Endothelial cell of umbilical vein (primary cell): ENCODE data around the gene SGSH. TPM values are rescaled to one million over a fixed set of nuclear protein-coding genes. Genes with fewer than 3 reads are reported as not detected.

Experiments
- BruUV-seq: library from RNA; stranded (reverse); fragments of 400-500 nt; replicated peaks from 2 replicates; lab custom pipeline; 2021; lab: Mats Ljungman, UMichigan
- CTCF ChIA-PET: fragments of 300-600, 350-600 bp; sonication (Branson Sonifier 250); formaldehyde crosslinking; loops from one replicate; lab custom pipeline; 2021; ENCODE audit warnings: antibody characterized with exemption, inconsistent platforms; lab: Charles Lee
- POLR2A ChIA-PET: fragments of 300-600, 350-600 bp; sonication (Branson Sonifier 250); formaldehyde crosslinking; loops from one replicate; lab custom pipeline; 2021; ENCODE audit warnings: antibody characterized with exemption, inconsistent platforms; lab: Charles Lee
- DNase-seq: peaks from one replicate; pipeline ENCODE4 v3.0.0-alpha.2; 2011; ENCODE audit warnings: low read depth, low spot score
- FAIRE-seq: peaks from 2 replicates; lab custom pipeline; 2011; peaks lifted over from hg19 to GRCh38; lab: Jason Lieb, UNC
- H2AFZ ChIP-seq: 2 replicates; pipeline ENCODE4 v1.6.0; 2012; ENCODE audit warnings: low read depth, low read length, control low read depth, inconsistent platforms
- H3K27ac ChIP-seq: 2 replicates; pipeline ENCODE4 v1.5.1; 2011; ENCODE audit warnings: low read depth, mild to moderate bottlenecking, control low read depth, low read length, moderate library complexity; ENCODE audit not compliant: insufficient read depth
- H3K27me3 ChIP-seq, 2 experiments: 2 replicates each; pipeline versions ENCODE4 v1.6.0 to v1.6.1; 2011; ENCODE audit warnings: low read length in 2 of 2, mixed read lengths in 1 of 2; ENCODE audit not compliant: control insufficient read depth in 2 of 2, insufficient read depth in 2 of 2
- H3K36me3 ChIP-seq, 2 experiments: 2 replicates in 1 of 2; 3 replicates in 1 of 2; pipeline ENCODE4 v1.5.1; 2011; ENCODE audit warnings: low read length in 2 of 2, mild to moderate bottlenecking in 1 of 2, moderate library complexity in 1 of 2; ENCODE audit not compliant: control insufficient read depth in 2 of 2, insufficient read depth in 2 of 2; ENCODE audit errors: extremely low read depth in 1 of 2
- H3K4me1 ChIP-seq: 3 replicates; pipeline ENCODE4 v1.5.1; 2011; ENCODE audit warnings: mild to moderate bottlenecking, low read length; ENCODE audit not compliant: control insufficient read depth, insufficient read depth; ENCODE audit errors: extremely low read depth
- H3K4me2 ChIP-seq: 2 replicates; pipeline ENCODE4 v1.6.1; 2011; ENCODE audit warnings: low read length, control low read depth, mixed read lengths; ENCODE audit not compliant: insufficient read depth
- H3K4me3 ChIP-seq, 3 experiments: fragments of 200-600 bp in 1 of 3; sonication (generic), shearing (Covaris generic) in 1 of 3; replicated peaks in 1 of 3; 2 replicates each; pipeline ENCODE4 v1.5.1; 2011 to 2016; ENCODE audit warnings: control low read depth in 3 of 3, low read length in 3 of 3, mild to moderate bottlenecking in 2 of 3, inconsistent platforms in 1 of 3, low read depth in 1 of 3, moderate library complexity in 1 of 3; ENCODE audit not compliant: insufficient read depth in 1 of 3
- H3K79me2 ChIP-seq: 2 replicates; pipeline ENCODE4 v1.6.0; 2012; ENCODE audit warnings: low read length, inconsistent platforms; ENCODE audit not compliant: control insufficient read depth, insufficient read depth
- H3K9ac ChIP-seq: replicated peaks from 2 replicates; pipeline ENCODE3; 2011; ENCODE audit warnings: low read length, control low read depth; ENCODE audit not compliant: insufficient read depth; ENCODE audit errors: extremely low read depth
- H3K9me1 ChIP-seq: replicated peaks from 3 replicates; pipeline ENCODE4 v1.6.0; 2011; ENCODE audit warnings: mild to moderate bottlenecking, low read length; ENCODE audit not compliant: control insufficient read depth, insufficient read depth; ENCODE audit errors: extremely low read depth
- H3K9me3 ChIP-seq: replicated peaks from 2 replicates; pipeline ENCODE4 v1.5.1; 2012; ENCODE audit warnings: low read length, inconsistent platforms; ENCODE audit not compliant: control insufficient read depth, insufficient read depth
- H4K20me1 ChIP-seq: replicated peaks from 2 replicates; pipeline ENCODE3; 2011; ENCODE audit warnings: mild to moderate bottlenecking, low read length; ENCODE audit not compliant: control insufficient read depth, insufficient read depth; ENCODE audit errors: extremely low read depth
- CTCF ChIP-seq, 2 donors: IDR thresholded peaks; 1 replicate in 1 of 2; 2 replicates in 1 of 2; pipeline ENCODE4 v1.5.1; 2011; ENCODE audit warnings: low read length in 2 of 2, mild to moderate bottlenecking in 2 of 2, moderate library complexity in 2 of 2, control low read depth in 1 of 2, inconsistent platforms in 1 of 2, low read depth in 1 of 2; ENCODE audit not compliant: insufficient read depth in 1 of 2; ENCODE audit errors: extremely low read depth in 1 of 2
- EZH2 ChIP-seq: IDR thresholded peaks from 2 replicates; pipeline ENCODE4 v1.6.1; 2012; ENCODE audit warnings: borderline replicate concordance, low read depth, mild to moderate bottlenecking, moderate library complexity, low read length, inconsistent platforms; ENCODE audit not compliant: severe bottlenecking
- FOS ChIP-seq: IDR thresholded peaks from 2 replicates; pipeline ENCODE4 v1.6.1; 2011; ENCODE audit warnings: mild to moderate bottlenecking, low read length, moderate library complexity, borderline replicate concordance; ENCODE audit not compliant: insufficient read depth
- GATA2 ChIP-seq: IDR thresholded peaks from 2 replicates; pipeline ENCODE4 v1.7.0; 2011; ENCODE audit warnings: low read depth, mild to moderate bottlenecking, moderate library complexity, mixed read lengths, low read length; ENCODE audit not compliant: insufficient read length, insufficient read depth
- JUN ChIP-seq: IDR thresholded peaks from 2 replicates; pipeline ENCODE4 v1.6.1; 2011; ENCODE audit warnings: borderline replicate concordance, low read depth; ENCODE audit not compliant: insufficient read length, insufficient read depth
- MAX ChIP-seq: IDR thresholded peaks from 2 replicates; pipeline ENCODE4 v1.6.1; 2011; ENCODE audit not compliant: insufficient read depth, insufficient read length
- MYC ChIP-seq: IDR thresholded peaks from one replicate; pipeline ENCODE4 v1.6.1; 2011; ENCODE audit warnings: mild to moderate bottlenecking, low read depth, low read length
- POLR2A ChIP-seq: IDR thresholded peaks from 2 replicates; pipeline ENCODE4 v1.6.1; 2012; ENCODE audit warnings: low read depth, mild to moderate bottlenecking, control low read depth, low read length
- POLR2AphosphoS5 ChIP-seq: IDR thresholded peaks from 2 replicates; pipeline ENCODE4 v1.6.1; 2012; ENCODE audit warnings: low read depth, mild to moderate bottlenecking, control low read depth, low read length, moderate library complexity; ENCODE audit not compliant: insufficient read depth
- dilution Hi-C: fragments of 300-500 bp; cut with MboI; formaldehyde crosslinking; loops from one replicate; pipeline ENCODE4 v1.15.0; 2019; ENCODE audit warnings: low sequenced_read_pairs; ENCODE audit not compliant: extremely low pct_ligation_motif_present
- intact Hi-C: fragments of 100-400 bp; cut with micrococcal nuclease; formaldehyde crosslinking; loops from one replicate; pipeline ENCODE4 v1.10.0; 2022
- polyA plus RNA-seq, 4 experiments: library from polyadenylated mRNA; depleted of rRNA in 3 of 4; stranded (reverse) in 3 of 4; unstranded in 1 of 4; fragments of >200 nt; gene quantifications; 2 replicates each; pipeline versions ENCODE4 v1.2.1 to v1.2.3, GENCODE V29; 2011 to 2012; ENCODE audit warnings: missing spikeins in 1 of 4
- total RNA-seq: library from RNA; stranded (reverse); gene quantifications from 2 replicates; pipeline ENCODE4 v1.2.3, GENCODE V29; 2021

SGSH gene
- total and polyA plus RNA-seq, 2 donors (not counting 3 experiments of a cell fraction or from before 2014, with no cell fraction given): 81.4 to 217 TPM

GRCh38 chr17:80198144-80198661 is 21.9 kb downstream of the SGSH start:
- DNase-seq (no peak), FAIRE-seq (no peak)
- Histone ChIP-seq H3K9ac (no peak overlapping the region), H3K4me2 (no peak overlapping the region), H3K4me3 (no peak overlapping the region), H3K79me2 (no peaks in the 10 kb centered on the region), H3K27ac (no peak overlapping the region), H3K4me1 (no peaks in the 10 kb centered on the region), H3K36me3 (no peaks in the 10 kb centered on the region), H3K9me1 (no peaks in the 10 kb centered on the region), H3K27me3 (no peaks in the 10 kb centered on the region), H4K20me1 (no peaks in the 10 kb centered on the region), H3K9me3 (no peaks in the 10 kb centered on the region), H2AFZ (no peak overlapping the region)
- CTCF ChIA-PET: no interaction called here
- TF ChIP-seq GATA2: no peak
- TF ChIP-seq EZH2: no peak
- TF ChIP-seq CTCF (IDR thresholded peaks at IDR 0.05; ENCODE audit: extremely low read depth in 1 of 2, insufficient read depth in 1 of 2, low read depth in 1 of 2, low read length in 2 of 2): no peak
- TF ChIP-seq JUN: no peak
- no peak for TF ChIP-seq POLR2A
- TF ChIP-seq MYC: no peak
- TF ChIP-seq MAX: no peak
- no peak for TF ChIP-seq FOS
- no peak for TF ChIP-seq POLR2AphosphoS5
- intact Hi-C loops: loop anchor here (5.0 kb wide), 1 partner anchor 64 kb away; the partner anchor contains the start of gene RNF213
- BruUV-seq: no TSS peak
- dilution Hi-C loops: no loop called here
- POLR2A ChIA-PET: no interaction called here
